Kidney epithelial cell (primary cell): ENCODE measurements around the gene CCDC127. TPM values are rescaled to one million over a fixed set of nuclear protein-coding genes. Genes with fewer than 3 reads are reported as not detected.
"Not testable (repeated sequence)": the region's sequence is repeated elsewhere in the genome, so short reads cannot be mapped to it uniquely, and the experiment has no call there.

ENCODE experiments used
- DNase-seq: peaks from one replicate; pipeline ENCODE4 v3.0.0-alpha.2; 2010; ENCODE audit warnings: low read depth
- H3K27me3 ChIP-seq: 2 replicates; pipeline ENCODE4 v1.6.0; 2011; ENCODE audit warnings: low read length; ENCODE audit not compliant: control insufficient read depth, insufficient read depth
- H3K36me3 ChIP-seq: 2 replicates; pipeline ENCODE4 v1.5.1; 2011; ENCODE audit warnings: low read length; ENCODE audit not compliant: control insufficient read depth, insufficient read depth
- H3K4me3 ChIP-seq: 2 replicates; pipeline ENCODE4 v1.5.1; 2011; ENCODE audit warnings: low read depth, mild to moderate bottlenecking, control low read depth, low read length
- CTCF ChIP-seq: IDR thresholded peaks from 2 replicates; pipeline ENCODE4 v1.5.1; 2011; ENCODE audit warnings: mild to moderate bottlenecking, moderate library complexity, low read length, control low read depth, inconsistent platforms; ENCODE audit not compliant: insufficient read depth, poor library complexity, severe bottlenecking
- total RNA-seq: library from RNA; depleted of rRNA; stranded (reverse); fragments of >200 nt; gene quantifications from 2 replicates; pipeline ENCODE4 v1.2.3, GENCODE V29; 2015

CCDC127 gene
- total RNA-seq, 1 donor from 2014 or later: 5.8 TPM

DNA sequence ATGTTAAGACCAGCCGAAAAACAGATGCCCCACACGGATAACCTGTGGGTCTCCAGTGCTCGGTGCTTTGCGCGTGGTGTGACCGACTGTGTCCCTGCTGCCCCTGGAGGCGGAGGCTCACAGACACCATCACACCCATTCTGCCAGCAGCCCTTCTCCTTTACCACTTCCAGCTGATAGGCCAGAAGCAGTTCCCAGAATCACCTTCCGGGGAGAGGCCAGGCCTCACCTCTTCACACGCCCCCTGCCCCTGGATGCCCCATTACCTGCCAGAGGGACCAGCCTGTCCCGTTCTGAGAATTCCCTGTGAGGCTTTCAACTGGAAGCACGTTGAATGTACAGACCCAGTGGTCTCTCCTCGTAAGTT is 48.2 kb downstream of the CCDC127 start:
- no peak for DNase-seq
- Histone ChIP-seq H3K4me3 (no peak overlapping the region), H3K36me3 (no peaks in the 10 kb centered on the region), H3K27me3 (peaks cover 2% of the 10 kb centered on the region)
- no peak for TF ChIP-seq CTCF

GRCh38 chr5:169071-169727 is 48.8 kb downstream of the CCDC127 start:
- peaks cover 2% of the 10 kb centered on the region for H3K27me3 ChIP-seq
- no peak overlapping the region for H3K4me3 ChIP-seq
- TF ChIP-seq CTCF: no peak
- no peak for DNase-seq
- H3K36me3 ChIP-seq: no peaks in the 10 kb centered on the region

GRCh38 chr5:167982-168660 is 49.8 kb downstream of the CCDC127 start:
- peak; percentile 63 for DNase-seq
- H3K4me3 ChIP-seq: no peak overlapping the region
- no peaks in the 10 kb centered on the region for H3K36me3 ChIP-seq
- no peaks in the 10 kb centered on the region for H3K27me3 ChIP-seq
- no peak for TF ChIP-seq CTCF

DNA sequence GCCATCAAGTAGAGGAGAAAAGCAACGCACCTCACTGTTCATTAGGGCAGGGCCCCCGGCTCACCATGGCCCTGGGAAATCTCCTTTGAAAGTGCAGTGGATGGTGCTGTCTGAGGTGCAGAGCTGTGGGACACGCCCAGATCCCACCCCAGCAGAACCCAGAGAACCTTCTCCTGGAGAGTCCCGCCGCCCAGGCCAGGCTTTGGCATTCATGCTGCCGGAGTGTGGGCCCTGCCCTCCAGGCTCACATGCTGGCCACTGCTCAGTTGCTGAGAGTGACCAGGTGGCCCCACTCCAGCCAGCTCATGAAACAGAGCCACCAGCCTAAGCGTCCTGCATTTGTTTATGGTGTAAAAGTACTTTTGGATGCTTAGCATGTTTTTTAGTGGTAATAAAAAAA is 50.4 kb downstream of the CCDC127 start:
- no peak overlapping the region for H3K4me3 ChIP-seq
- DNase-seq: no peak
- no peaks in the 10 kb centered on the region for H3K36me3 ChIP-seq
- no peaks in the 10 kb centered on the region for H3K27me3 ChIP-seq
- TF ChIP-seq CTCF: no peak

DNA sequence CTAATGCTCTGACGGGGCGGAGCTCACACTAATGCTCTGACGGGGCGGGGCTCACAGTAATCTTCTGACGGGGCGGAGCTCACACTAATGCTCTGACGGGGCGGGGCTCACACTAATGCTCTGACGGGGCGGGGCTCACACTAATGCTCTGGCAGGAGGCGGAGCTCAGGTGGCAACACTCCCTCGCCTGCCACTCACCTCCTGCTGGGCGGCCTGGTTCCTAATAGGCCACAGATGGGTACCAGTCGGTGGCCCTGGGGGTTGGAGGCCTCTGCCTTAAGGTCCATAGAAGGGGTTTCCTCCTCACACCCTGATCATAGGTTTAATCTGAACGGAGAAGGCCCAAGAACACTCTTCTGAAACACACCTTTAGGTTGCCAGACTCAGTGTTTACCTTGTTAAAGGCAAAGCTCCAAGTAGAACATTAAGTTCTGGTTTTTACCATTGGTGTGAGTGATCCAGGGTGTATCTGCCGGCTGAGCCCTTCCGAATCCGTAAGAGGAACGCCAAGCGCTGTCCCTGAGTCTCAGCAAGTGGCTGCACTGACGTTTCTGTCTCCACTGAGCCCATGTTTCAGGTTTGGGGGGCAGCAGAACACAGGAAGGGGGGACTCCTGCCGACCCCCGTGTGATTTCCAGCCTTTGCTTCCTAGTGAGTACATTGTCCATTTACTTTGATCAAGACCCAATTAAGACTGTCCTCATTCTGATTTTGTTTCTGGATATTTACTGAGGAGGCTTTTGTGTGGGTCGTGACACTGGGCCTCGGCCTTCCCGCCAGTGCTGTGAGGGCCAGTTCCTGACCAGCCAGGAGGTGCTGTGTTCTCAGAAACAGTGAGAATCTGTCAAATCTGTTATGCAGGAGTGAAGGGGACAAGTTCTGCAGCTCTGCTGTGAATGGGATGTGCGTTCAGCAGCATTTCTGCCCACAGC is 51.2 kb downstream of the CCDC127 start:
- no peak for TF ChIP-seq CTCF
- H3K4me3 ChIP-seq: no peak overlapping the region
- H3K36me3 ChIP-seq: no peaks in the 10 kb centered on the region
- no peaks in the 10 kb centered on the region for H3K27me3 ChIP-seq
- DNase-seq: no peak

DNA sequence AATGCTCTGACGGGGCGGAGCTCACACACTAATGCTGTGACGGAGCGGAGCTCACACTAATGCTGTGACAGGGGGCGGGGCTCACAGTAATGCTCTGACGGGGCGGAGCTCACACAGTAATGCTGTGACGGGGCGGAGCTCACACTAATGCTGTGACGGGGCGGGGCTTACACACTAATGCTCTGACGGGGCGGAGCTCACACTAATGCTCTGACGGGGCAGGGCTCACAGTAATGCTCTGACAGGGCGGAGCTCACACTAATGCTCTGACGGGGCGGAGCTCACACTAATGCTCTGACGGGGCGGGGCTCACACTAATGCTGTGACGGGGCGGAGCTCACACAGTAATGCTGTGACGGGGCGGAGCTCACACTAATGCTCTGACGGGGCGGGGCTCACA is 53.2 kb downstream of the CCDC127 start:
- not testable (repeated sequence) for H3K36me3 ChIP-seq, DNase-seq, H3K4me3 ChIP-seq, H3K27me3 ChIP-seq
